Caco-2 (cell line): ENCODE data around the gene CEP63. TPM values are rescaled to one million over a fixed set of nuclear protein-coding genes. Genes with fewer than 3 reads are reported as not detected.

Source experiments
- BruUV-seq: library from RNA; stranded (reverse); fragments of 400-500 nt; replicated peaks from 2 replicates; lab custom pipeline; 2021; lab: Mats Ljungman, UMichigan
- CTCF ChIA-PET: fragments of 300-600 bp; sonication (Branson Sonifier 250); formaldehyde crosslinking; loops from one replicate; lab custom pipeline; 2022; ENCODE audit warnings: antibody characterized with exemption; lab: Charles Lee
- POLR2A ChIA-PET: fragments of 300-600 bp; sonication (Branson Sonifier 250); formaldehyde crosslinking; loops from one replicate; lab custom pipeline; 2022; ENCODE audit warnings: antibody characterized with exemption; lab: Charles Lee
- DNase-seq, 2 experiments: peaks; one replicate each; pipeline versions ENCODE4 v3.0.0 to v3.0.0-alpha.2; 2020 to 2022
- H3K27me3 ChIP-seq: replicated peaks from 2 replicates; pipeline ENCODE4 v1.6.0; 2011; ENCODE audit warnings: low read length; ENCODE audit not compliant: control insufficient read depth, insufficient read depth
- H3K36me3 ChIP-seq: 2 replicates; pipeline ENCODE4 v1.5.1; 2011; ENCODE audit warnings: low read length; ENCODE audit not compliant: control insufficient read depth, insufficient read depth
- H3K4me1 ChIP-seq: fragments of 250-450 bp; sonication (Bioruptor Pico); 2 replicates; pipeline ENCODE4 v1.5.1; 2020; ENCODE audit warnings: mild to moderate bottlenecking
- H3K4me3 ChIP-seq: 2 replicates; pipeline ENCODE4 v1.5.1; 2011; ENCODE audit warnings: low read depth, mild to moderate bottlenecking, control low read depth, low read length
- H3K9me3 ChIP-seq: fragments of 250-450 bp; sonication (Bioruptor Pico); 2 replicates; pipeline ENCODE4 v1.5.1; 2020; ENCODE audit warnings: mild to moderate bottlenecking, moderate library complexity
- H3K27ac Mint-ChIP-seq: one replicate; pipeline ENCODE4 v1.8.0; 2022; ENCODE audit warnings: mixed read lengths; ENCODE audit not compliant: unreplicated experiment
- H3K27me3 Mint-ChIP-seq: one replicate; pipeline ENCODE4 v1.8.0; 2022; ENCODE audit warnings: mixed read lengths; ENCODE audit not compliant: insufficient read depth, unreplicated experiment
- H3K36me3 Mint-ChIP-seq: one replicate; pipeline ENCODE4 v1.8.0; 2022; ENCODE audit warnings: mild to moderate bottlenecking, mixed read lengths; ENCODE audit not compliant: insufficient read depth, unreplicated experiment
- H3K4me1 Mint-ChIP-seq: one replicate; pipeline ENCODE4 v1.8.0; 2022; ENCODE audit warnings: low read depth, mixed read lengths; ENCODE audit not compliant: unreplicated experiment
- H3K4me3 Mint-ChIP-seq: one replicate; pipeline ENCODE4 v1.8.0; 2022; ENCODE audit warnings: mild to moderate bottlenecking, moderate library complexity, mixed read lengths; ENCODE audit not compliant: unreplicated experiment
- H3K9me3 Mint-ChIP-seq: one replicate; pipeline ENCODE4 v1.8.0; 2022; ENCODE audit warnings: mixed read lengths; ENCODE audit not compliant: unreplicated experiment
- intact Hi-C: fragments of 100-400 bp; cut with micrococcal nuclease; formaldehyde crosslinking; loops from one replicate; pipeline ENCODE4 v1.10.0; 2022; ENCODE audit not compliant: unreplicated experiment
- total RNA-seq: library from RNA; stranded (reverse); gene quantifications from 2 replicates; pipeline ENCODE4 v1.2.3, GENCODE V29; 2022
- TF ChIP-seq, protein P1 (sequence below), 2 experiments: fragments of 200-600 bp in 1 of 2; IDR thresholded peaks; 1 replicate in 1 of 2; 2 replicates in 1 of 2; pipeline versions ENCODE4 v1.5.1 to v1.8.0; 2011 to 2022; ENCODE audit warnings: antibody characterized with exemption in 1 of 2, control low read depth in 1 of 2, inconsistent platforms in 1 of 2, low read depth in 1 of 2, low read length in 1 of 2, mild to moderate bottlenecking in 1 of 2, moderate library complexity in 1 of 2; ENCODE audit not compliant: insufficient read depth in 1 of 2, severe bottlenecking in 1 of 2, unreplicated experiment in 1 of 2

CEP63 gene
- total RNA-seq, 1 experiment from 2014 or later = 21.9 TPM

DNA sequence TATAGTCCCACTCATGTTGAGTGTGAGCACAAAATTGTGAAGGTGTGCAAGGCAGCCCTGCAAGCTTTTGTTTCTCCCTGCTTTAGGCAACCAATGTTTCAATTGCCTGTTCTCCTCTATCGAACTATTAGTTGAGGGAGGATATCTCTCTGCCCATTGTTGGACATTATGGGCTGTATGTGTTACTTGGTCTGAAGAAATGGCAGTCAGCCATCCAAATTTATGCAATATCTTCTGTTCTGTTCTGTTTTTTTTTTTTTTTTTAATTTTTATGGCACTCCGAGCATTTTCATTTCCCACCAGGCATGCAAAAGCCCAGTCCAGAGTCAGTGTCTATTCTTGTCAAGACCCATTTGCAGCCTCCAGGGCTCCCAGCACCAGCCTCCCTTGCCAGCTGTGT is 44.0 kb upstream of the CEP63 start:
- BruUV-seq = no TSS peak
- no peak overlapping the region for H3K27ac Mint-ChIP-seq
- TF ChIP-seq, protein P1, sequence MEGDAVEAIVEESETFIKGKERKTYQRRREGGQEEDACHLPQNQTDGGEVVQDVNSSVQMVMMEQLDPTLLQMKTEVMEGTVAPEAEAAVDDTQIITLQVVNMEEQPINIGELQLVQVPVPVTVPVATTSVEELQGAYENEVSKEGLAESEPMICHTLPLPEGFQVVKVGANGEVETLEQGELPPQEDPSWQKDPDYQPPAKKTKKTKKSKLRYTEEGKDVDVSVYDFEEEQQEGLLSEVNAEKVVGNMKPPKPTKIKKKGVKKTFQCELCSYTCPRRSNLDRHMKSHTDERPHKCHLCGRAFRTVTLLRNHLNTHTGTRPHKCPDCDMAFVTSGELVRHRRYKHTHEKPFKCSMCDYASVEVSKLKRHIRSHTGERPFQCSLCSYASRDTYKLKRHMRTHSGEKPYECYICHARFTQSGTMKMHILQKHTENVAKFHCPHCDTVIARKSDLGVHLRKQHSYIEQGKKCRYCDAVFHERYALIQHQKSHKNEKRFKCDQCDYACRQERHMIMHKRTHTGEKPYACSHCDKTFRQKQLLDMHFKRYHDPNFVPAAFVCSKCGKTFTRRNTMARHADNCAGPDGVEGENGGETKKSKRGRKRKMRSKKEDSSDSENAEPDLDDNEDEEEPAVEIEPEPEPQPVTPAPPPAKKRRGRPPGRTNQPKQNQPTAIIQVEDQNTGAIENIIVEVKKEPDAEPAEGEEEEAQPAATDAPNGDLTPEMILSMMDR (IDR thresholded peaks at IDR 0.05; ENCODE audit: insufficient read depth in 1 of 2, low read depth in 1 of 2, low read length in 1 of 2, severe bottlenecking in 1 of 2, unreplicated experiment in 1 of 2) = no peak
- no peaks in the 10 kb centered on the region for H3K27me3 Mint-ChIP-seq
- no peaks in the 10 kb centered on the region for H3K4me1 ChIP-seq
- intact Hi-C loops = no loop called here
- H3K36me3 ChIP-seq = no peaks in the 10 kb centered on the region
- no peak overlapping the region for H3K4me3 ChIP-seq
- H3K9me3 ChIP-seq = no peaks in the 10 kb centered on the region
- no peak for DNase-seq
- H3K27me3 ChIP-seq = no peaks in the 10 kb centered on the region
- no peak overlapping the region for H3K4me3 Mint-ChIP-seq
- H3K9me3 Mint-ChIP-seq = peaks cover 10% of the 10 kb centered on the region
- H3K4me1 Mint-ChIP-seq = peaks cover 13% of the 10 kb centered on the region
- no peaks in the 10 kb centered on the region for H3K36me3 Mint-ChIP-seq
- ChIA-PET CTCF (no interaction called here), POLR2A (no interaction called here)

DNA sequence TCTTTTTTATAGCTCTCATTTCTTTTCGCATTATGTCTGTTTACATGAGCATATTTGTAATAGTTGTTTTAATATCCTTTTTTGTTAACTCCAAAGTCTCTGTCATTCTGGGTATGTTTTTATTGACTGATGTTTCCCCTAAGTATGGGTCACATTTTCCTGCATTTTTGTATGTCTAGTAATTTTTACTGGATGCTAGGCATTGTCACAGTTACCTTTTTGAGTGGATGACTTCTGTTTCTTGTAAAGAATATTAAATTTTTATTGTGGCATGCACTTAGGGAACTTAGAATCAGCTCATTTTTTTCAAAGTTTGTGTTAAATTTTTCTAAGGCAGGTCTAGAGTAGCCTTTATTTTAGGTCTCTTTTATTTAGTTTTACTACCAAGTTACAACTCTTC is 40.8 kb upstream of the CEP63 start:
- Mint-ChIP-seq H3K4me1 (peaks cover 24% of the 10 kb centered on the region), H3K9me3 (peaks cover 10% of the 10 kb centered on the region), H3K4me3 (no peak overlapping the region), H3K36me3 (no peaks in the 10 kb centered on the region), H3K27ac (no peak overlapping the region), H3K27me3 (no peaks in the 10 kb centered on the region)
- Histone ChIP-seq H3K27me3 (no peaks in the 10 kb centered on the region), H3K9me3 (no peaks in the 10 kb centered on the region), H3K4me3 (no peak overlapping the region), H3K4me1 (peaks cover 3% of the 10 kb centered on the region; the same call in 1 of the 2 replicates), H3K36me3 (no peaks in the 10 kb centered on the region)
- no peak for DNase-seq
- BruUV-seq = no TSS peak
- ChIA-PET CTCF (no interaction called here), POLR2A (interaction anchor here (0.6 kb wide), 1 partner anchor 71 kb away, joined by 4 read pairs; the partner anchor contains the start of gene AMOTL2)
- TF ChIP-seq, protein P1 (IDR thresholded peaks at IDR 0.05; ENCODE audit: insufficient read depth in 1 of 2, low read depth in 1 of 2, low read length in 1 of 2, severe bottlenecking in 1 of 2, unreplicated experiment in 1 of 2) = no peak
- intact Hi-C loops = no loop called here

DNA sequence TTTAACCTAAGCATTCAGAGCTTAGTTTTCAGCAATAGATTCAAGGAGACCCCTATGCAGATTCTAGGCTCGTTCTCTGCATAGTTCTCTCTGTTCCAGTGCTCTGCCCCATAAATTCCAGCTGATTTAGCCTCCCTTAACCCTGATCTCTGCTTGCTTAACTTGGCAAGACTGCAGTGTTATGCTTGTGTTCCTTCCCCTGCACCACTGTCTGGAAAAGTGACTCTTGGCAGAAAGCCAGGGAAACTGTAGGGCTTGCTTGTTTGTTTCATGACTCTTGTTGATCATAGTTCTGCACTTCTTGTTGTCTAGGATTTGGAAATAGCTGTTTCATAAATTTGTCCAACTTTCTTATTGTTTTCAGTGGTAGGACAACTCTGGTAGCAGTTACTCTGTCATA is 40.2 kb upstream of the CEP63 start:
- no peaks in the 10 kb centered on the region for H3K27me3 Mint-ChIP-seq
- ChIA-PET CTCF (no interaction called here), POLR2A (interaction anchor here (0.6 kb wide), 1 partner anchor 71 kb away, joined by 4 read pairs; the partner anchor contains the start of gene AMOTL2)
- Histone ChIP-seq H3K27me3 (no peaks in the 10 kb centered on the region), H3K9me3 (no peaks in the 10 kb centered on the region), H3K4me3 (no peak overlapping the region), H3K36me3 (no peaks in the 10 kb centered on the region), H3K4me1 (peaks cover 3% of the 10 kb centered on the region; the same call in 1 of the 2 replicates)
- TF ChIP-seq, protein P1 (IDR thresholded peaks at IDR 0.05; ENCODE audit: insufficient read depth in 1 of 2, low read depth in 1 of 2, low read length in 1 of 2, severe bottlenecking in 1 of 2, unreplicated experiment in 1 of 2) = no peak
- DNase-seq = no peak
- H3K27ac Mint-ChIP-seq = no peak overlapping the region
- BruUV-seq = no TSS peak
- intact Hi-C loops = no loop called here
- H3K4me3 Mint-ChIP-seq = no peak overlapping the region
- H3K9me3 Mint-ChIP-seq = peaks cover 10% of the 10 kb centered on the region
- H3K36me3 Mint-ChIP-seq = no peaks in the 10 kb centered on the region
- peaks cover 24% of the 10 kb centered on the region for H3K4me1 Mint-ChIP-seq
